Measurements from ENCODE around the gene EPS8L2. TPM values are rescaled to one million over a fixed set of nuclear protein-coding genes. Genes with fewer than 3 reads are reported as not detected.
A peak's percentile ranks its signal among the peaks of the same experiment; 100 is the strongest.

The EPS8L2 gene
- total and polyA plus RNA-seq, 2 of the 13 experiments (the other 11 are each of a cell fraction or from before 2014, with no cell fraction given): 89.3 to 416 TPM

DNA sequence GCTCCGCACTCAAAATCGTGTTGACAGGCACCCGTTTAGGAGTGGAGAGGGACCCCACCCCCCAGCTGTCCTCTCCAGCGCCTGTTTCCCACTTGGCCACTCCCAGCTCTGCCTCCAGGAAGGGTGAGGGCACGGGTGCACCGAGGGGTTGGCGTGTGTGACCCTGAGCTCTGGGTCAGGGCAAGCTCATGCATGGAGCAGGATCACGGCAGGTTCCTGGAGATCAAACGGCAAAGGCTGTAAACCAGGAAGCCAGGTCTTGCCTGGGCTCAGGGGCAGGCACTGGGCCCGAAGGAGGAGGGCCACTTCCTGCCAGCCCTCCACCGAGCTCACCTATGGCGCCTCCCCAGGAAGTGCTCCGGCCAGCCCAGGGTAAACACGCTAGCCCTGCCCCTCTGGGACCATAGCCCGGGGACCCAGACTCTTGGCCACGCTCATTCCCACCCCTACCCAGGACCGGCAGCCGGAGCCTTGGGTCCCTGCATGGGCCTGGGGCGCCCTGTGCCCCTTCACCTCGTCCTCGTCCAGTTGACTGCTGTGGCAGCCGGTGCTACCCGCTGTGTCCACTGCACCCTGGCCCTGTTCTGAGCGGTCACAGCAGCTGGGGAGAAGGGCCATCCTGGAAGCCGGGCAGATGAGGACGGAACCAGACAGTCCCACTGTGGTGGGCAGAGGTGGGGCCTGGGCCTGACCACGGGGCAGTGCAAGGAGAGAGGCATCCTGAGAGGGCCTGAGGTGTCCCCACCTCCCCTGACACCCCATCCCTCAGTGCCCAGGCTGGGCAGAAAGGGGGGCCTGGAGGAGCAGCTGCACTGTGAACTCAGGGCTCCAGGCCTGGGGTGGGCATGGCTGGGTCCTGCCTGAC is 1.0 kb upstream of the EPS8L2 start (continued):
- TF ChIP-seq XBP1 (CRISPR knock-in tag; IDR thresholded peaks at IDR 0.05): no peak
- 0 out of 2 replicates have a peak, but pooled peaks have one; percentile 32 for TF ChIP-seq ZNF644 (CRISPR knock-in tag; IDR thresholded peaks at IDR 0.05; ENCODE audit: low read depth)
- TF ChIP-seq TERF1 (CRISPR knock-in tag; IDR thresholded peaks at IDR 0.05): no peak
- peak; percentile 58; the same call in 1 of the 2 replicates for TF ChIP-seq ZNF292 (CRISPR knock-in tag; IDR thresholded peaks at IDR 0.05; ENCODE audit: borderline replicate concordance, low read depth)
- no peak for TF ChIP-seq EEA1 (CRISPR knock-in tag; IDR thresholded peaks at IDR 0.05; ENCODE audit: borderline replicate concordance)
- peak; percentile 89 for TF ChIP-seq HNRNPL (IDR thresholded peaks at IDR 0.05; ENCODE audit: low read depth, low read length)
- TF ChIP-seq ZNF83 (CRISPR knock-in tag; IDR thresholded peaks at IDR 0.05; ENCODE audit: borderline replicate concordance): no peak
- peak; percentile 46; the same call in 1 of the 2 replicates for TF ChIP-seq KMT2B (CRISPR knock-in tag; IDR thresholded peaks at IDR 0.05)
- TF ChIP-seq NCOR1 (IDR thresholded peaks at IDR 0.05; ENCODE audit: borderline replicate concordance, low read length): peak; percentile 64; the same call in 1 of the 2 replicates
- peak; percentile 52 for TF ChIP-seq RBM22 (optimal IDR thresholded peaks at IDR 0.05; ENCODE audit: low read length)
- TF ChIP-seq ZNF337 (CRISPR knock-in tag; IDR thresholded peaks at IDR 0.05; ENCODE audit: borderline replicate concordance, low read depth): no peak; the same call in 1 of the 2 replicates
- TF ChIP-seq ZNF224 (CRISPR knock-in tag; IDR thresholded peaks at IDR 0.05): peak; percentile 67; the same call in 1 of the 2 replicates
- peak; percentile 97 for TF ChIP-seq ZNF709 (CRISPR knock-in tag; IDR thresholded peaks at IDR 0.05)
- no peak for TF ChIP-seq NFIB (CRISPR knock-in tag; IDR thresholded peaks at IDR 0.05; ENCODE audit: borderline replicate concordance)
- TF ChIP-seq, protein P1, sequence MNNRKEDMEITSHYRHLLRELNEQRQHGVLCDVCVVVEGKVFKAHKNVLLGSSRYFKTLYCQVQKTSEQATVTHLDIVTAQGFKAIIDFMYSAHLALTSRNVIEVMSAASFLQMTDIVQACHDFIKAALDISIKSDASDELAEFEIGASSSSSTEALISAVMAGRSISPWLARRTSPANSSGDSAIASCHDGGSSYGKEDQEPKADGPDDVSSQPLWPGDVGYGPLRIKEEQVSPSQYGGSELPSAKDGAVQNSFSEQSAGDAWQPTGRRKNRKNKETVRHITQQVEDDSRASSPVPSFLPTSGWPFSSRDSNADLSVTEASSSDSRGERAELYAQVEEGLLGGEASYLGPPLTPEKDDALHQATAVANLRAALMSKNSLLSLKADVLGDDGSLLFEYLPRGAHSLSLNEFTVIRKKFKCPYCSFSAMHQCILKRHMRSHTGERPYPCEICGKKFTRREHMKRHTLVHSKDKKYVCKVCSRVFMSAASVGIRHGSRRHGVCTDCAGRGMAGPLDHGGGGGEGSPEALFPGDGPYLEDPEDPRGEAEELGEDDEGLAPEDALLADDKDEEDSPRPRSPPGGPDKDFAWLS (CRISPR knock-in tag; IDR thresholded peaks at IDR 0.05; ENCODE audit: borderline replicate concordance): 0 out of 2 replicates have a peak, but pooled peaks have one; percentile 21
- TF ChIP-seq, protein P2, sequence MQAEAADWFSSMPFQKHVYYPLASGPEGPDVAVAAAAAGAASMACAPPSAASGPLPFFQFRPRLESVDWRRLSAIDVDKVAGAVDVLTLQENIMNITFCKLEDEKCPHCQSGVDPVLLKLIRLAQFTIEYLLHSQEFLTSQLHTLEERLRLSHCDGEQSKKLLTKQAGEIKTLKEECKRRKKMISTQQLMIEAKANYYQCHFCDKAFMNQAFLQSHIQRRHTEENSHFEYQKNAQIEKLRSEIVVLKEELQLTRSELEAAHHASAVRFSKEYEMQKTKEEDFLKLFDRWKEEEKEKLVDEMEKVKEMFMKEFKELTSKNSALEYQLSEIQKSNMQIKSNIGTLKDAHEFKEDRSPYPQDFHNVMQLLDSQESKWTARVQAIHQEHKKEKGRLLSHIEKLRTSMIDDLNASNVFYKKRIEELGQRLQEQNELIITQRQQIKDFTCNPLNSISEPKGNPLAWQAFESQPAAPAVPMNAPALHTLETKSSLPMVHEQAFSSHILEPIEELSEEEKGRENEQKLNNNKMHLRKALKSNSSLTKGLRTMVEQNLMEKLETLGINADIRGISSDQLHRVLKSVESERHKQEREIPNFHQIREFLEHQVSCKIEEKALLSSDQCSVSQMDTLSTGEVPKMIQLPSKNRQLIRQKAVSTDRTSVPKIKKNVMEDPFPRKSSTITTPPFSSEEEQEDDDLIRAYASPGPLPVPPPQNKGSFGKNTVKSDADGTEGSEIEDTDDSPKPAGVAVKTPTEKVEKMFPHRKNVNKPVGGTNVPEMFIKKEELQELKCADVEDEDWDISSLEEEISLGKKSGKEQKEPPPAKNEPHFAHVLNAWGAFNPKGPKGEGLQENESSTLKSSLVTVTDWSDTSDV (CRISPR knock-in tag; IDR thresholded peaks at IDR 0.05): peak; percentile 75; the same call in 1 of the 2 replicates
- 0 out of 2 replicates have a peak, but pooled peaks have one; percentile 70 for TF ChIP-seq MED13 (CRISPR knock-in tag; IDR thresholded peaks at IDR 0.05)
- peak; percentile 85 for TF ChIP-seq TAF1 (CRISPR knock-in tag; IDR thresholded peaks at IDR 0.05)
- peak; percentile 21; the same call in 1 of the 2 replicates for TF ChIP-seq ZNF33B (CRISPR knock-in tag; IDR thresholded peaks at IDR 0.05)
- TF ChIP-seq ZFP37 (CRISPR knock-in tag; IDR thresholded peaks at IDR 0.05; ENCODE audit: borderline replicate concordance): no peak; the same call in none of the 2 replicates
- peak; percentile 96 for TF ChIP-seq ERF (CRISPR knock-in tag; IDR thresholded peaks at IDR 0.05)
- TF ChIP-seq, protein P3, sequence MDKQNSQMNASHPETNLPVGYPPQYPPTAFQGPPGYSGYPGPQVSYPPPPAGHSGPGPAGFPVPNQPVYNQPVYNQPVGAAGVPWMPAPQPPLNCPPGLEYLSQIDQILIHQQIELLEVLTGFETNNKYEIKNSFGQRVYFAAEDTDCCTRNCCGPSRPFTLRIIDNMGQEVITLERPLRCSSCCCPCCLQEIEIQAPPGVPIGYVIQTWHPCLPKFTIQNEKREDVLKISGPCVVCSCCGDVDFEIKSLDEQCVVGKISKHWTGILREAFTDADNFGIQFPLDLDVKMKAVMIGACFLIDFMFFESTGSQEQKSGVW (CRISPR knock-in tag; IDR thresholded peaks at IDR 0.05; ENCODE audit: borderline replicate concordance): no peak

Data from HepG2 (cell line).